Ammon's horn (tissue), 1 donor: ENCODE data around the gene TUB.
A peak's percentile ranks its signal among the peaks of the same experiment; 100 is the strongest.

Experiments
- DNase-seq: peaks from one replicate; pipeline ENCODE4 v3.0.0-alpha.2; 2016; ENCODE audit warnings: low spot score

The TUB gene

DNA sequence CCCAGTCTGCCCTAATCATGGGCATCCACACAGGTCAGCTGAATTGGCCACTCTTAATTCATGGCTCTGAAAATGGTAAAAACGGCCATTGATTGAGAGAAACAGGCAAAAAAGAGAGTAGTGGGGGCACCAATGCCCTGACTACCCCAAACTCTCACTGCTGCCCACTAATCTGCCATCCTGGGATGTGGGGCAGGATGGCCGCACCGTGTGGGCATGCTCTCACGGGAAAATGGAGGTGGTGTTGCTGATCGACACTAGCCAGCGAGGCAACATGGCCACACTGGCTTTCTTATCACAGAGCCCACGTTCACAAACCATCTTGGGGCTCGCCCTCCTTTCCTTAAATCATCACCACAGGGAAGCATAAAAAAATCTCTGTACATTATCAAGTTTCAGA lies 11.2 kb upstream of the TUB start:
- DNase-seq: no peak

DNA sequence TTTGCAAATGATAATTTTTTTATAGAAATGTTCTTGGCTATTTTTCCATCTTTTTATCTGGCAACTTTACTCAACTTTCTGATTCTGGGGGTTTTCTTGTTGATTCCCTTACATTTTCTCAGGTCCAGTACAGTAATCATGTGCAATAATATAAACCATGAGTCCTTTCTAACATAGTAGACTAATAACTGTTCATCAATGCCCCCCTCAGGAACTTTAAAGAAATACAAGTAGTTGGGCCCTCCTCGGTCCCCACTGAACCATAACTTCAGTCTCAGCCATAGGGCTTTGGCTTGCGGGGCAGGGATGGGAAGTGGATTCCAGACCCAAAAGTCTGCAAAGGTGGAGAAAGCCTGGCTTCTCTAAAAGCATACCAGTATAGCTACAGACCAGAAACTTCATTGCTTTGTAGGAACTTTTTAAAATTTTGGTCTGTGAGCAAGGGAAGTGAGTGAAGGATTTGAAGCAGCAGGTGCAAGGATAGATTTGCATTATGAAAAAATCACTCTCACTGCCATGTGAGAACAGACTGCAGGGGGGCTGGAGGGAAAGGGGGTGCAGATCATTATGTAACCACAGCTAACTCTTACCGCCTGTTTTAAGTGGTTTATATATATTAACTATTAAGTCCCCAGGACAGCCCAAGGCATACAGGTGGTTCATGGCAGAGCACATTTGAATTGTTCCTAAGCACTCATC lies 10.4 kb upstream of the TUB start:
- DNase-seq: peak; percentile 15

- DNase-seq: peak; percentile 26
Measured at GRCh38 chr11:8071616-8072581, 9.1 kb upstream of the TUB start.

GRCh38 chr11:8075119-8075726 lies 5.8 kb upstream of the TUB start:
- DNase-seq: no peak

DNA sequence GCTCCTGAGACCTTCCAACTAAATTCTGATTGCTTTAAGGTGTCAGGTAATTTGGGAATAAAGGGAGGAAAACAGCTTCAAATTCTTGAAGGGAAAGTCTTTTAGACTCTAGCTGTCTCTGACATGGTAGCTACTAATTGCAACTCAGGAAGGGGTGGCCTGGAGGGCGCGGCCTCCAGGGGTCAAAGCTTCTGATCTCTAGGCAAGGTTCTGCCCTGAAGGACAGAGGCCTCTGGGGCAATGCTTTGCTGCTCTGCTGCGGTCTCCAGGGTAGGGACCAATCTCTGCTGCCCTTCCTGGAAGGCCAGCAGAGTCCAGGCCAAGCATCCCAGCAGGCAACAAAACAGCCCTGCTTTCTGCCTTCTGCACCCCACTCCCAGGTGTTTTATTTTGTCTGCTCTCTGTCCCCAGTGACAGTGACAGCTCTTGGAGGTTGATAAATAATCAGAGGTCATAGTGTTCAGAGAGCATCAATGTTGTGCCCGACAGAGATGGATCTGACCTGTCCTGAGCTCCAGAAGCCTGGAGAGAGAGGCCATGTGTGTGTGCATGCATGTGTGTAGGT lies 1.8 kb upstream of the TUB start:
- DNase-seq: no peak

- DNase-seq: no peak
Measured at GRCh38 chr11:8080069-8080670, 841 bp upstream of the TUB start.

- DNase-seq: no peak
Measured at GRCh38 chr11:8081591-8082250, 710 bp downstream of the TUB start.

DNA sequence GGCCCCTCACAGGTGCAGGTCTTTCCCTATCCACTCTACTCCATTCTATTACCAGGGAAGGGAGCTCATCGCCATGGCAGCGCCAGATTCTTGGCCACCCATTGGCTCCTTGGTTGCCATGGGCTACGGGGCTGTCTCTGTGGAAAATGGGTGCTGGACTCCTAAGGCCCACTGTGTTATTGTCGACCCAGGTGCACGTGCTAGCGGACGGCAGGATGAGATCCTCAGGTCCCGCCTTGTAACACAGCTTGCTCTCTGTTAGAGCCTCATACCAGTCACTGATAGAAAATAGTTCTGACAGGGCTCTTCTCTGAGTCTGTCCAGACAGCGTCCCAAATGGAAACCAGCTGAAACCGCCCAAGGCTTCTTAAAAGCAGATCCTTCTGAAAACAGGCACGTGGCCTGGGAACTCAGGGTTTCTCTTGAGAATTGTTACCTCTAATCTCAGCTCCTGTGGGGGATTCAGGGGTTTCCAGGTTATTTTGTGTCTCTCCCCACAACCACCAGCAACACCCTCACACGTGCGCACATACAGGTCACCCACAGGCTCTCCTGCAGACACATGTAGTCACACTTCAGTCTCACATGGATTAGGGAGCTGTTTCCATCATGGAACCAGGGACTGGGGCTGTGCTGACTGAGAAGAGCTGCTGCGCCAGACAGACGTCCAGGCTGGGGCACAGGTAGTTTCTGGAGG lies 1.5 kb downstream of the TUB start:
- DNase-seq: no peak

GRCh38 chr11:8083088-8083395 lies 2.0 kb downstream of the TUB start:
- no peak for DNase-seq

DNA sequence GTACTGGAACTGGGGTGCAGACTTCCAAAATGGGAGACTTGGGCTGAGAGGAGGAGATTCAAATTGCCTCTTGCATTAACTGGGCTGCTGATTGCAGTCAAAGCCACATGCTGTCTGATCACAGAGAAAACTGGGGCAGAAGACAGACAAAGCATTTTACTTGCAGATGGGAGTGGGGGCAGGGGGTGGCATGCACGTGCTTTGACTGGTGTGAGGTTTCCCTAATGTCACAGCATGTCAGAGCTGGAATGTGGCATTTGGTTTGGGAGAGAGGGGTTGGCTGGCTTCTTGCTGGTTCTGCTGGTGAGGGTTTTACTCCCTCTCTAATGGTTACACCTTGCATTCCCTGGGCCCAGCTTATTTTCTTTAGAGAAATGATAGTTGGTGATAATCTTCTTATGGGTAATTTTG lies 2.9 kb downstream of the TUB start:
- no peak for DNase-seq

DNA sequence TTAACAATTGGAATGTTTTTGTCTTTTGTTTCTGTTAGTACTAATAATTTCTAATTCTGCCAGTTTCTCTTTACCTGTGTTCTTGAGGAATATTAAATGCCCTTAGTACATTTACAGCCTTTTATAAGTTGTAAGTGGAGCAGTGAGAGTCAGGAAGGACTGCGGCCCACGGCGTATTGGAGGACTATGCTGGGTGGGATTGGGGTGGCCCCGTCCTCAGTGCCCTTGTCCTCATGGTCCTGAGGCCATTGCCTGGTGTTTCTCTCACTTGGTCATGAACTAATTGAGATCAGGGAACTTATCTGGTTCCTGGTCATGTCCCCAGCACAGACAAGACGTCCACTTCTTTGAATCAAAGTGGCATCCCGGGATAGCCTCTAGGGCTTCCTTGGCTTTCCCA lies 3.3 kb downstream of the TUB start:
- DNase-seq: no peak

GRCh38 chr11:8085011-8085645 lies 4.1 kb downstream of the TUB start:
- no peak for DNase-seq

GRCh38 chr11:8086001-8086479 lies 5.0 kb downstream of the TUB start:
- DNase-seq: no peak

DNA sequence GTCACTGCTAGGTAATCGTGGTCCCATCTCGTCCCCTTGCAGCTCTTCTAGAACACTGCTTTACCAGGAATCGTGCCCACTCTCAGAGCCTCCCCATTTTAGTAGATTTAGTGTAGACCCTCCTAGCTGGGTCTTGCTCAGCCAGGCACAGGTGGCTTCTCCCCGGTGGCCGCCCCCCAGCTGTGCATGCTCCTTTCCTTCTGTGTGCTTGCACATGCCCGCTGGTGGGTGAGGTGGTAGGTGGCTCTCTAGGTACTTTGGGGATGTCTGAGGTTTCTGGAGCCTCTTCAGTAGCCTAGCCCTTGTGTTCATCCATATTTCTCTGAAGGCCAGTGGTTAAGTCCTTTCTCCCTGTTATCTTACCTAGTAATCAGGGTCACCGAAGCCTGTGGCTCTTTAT lies 5.6 kb downstream of the TUB start:
- no peak for DNase-seq

GRCh38 chr11:8087185-8087584 lies 6.2 kb downstream of the TUB start:
- DNase-seq: no peak

DNA sequence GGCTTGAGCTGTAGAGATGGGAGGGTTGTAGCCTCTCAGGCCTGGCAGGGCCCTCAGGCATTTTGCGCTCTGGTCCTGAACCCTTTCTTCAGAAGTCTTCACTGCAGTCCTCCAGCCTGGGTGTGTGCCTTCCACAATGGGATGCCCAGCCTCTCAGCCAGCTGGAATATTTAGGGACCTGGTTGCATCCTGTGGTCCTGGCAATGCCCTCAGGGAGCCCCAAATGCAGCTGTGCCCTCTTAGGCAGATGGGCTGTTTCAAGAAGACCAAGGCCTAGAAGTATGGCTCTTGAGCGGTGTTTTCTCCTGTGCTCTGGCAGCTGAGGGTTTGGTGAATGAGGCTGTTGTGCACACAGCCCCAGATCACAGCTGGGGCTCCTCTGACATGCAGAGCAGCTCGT lies 6.7 kb downstream of the TUB start:
- no peak for DNase-seq

DNA sequence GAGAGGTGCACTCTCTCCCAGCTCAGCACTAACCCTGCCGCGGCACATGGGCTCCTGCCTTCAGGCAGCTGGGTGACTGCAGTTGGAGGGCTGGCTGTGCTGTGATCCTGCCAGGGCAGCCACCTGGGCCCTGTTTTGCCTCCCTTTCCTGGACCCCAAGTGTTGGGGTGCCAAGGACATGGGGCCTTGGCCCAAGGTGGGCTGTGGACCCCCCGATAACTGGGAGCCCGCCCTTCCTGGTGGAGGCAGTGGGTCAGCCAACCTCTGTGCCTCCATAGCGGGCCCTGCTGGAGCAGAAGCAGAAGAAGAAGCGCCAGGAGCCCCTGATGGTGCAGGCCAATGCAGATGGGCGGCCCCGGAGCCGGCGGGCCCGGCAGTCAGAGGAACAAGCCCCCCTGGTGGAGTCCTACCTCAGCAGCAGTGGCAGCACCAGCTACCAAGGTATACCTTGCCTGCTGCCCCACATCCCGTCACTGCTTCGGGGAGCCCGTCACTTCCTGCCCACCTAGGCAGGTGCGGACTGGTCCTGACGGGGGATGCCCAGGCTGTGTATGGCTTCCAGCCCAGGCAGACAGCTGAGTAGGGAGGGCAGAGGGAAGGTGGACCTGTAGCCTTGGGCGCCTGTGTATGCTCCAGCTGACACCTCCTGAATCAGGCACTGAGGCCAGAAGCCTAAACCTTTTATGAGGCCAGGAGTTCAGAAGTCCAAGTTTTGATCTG lies 8.9 kb downstream of the TUB start:
- DNase-seq: no peak

DNA sequence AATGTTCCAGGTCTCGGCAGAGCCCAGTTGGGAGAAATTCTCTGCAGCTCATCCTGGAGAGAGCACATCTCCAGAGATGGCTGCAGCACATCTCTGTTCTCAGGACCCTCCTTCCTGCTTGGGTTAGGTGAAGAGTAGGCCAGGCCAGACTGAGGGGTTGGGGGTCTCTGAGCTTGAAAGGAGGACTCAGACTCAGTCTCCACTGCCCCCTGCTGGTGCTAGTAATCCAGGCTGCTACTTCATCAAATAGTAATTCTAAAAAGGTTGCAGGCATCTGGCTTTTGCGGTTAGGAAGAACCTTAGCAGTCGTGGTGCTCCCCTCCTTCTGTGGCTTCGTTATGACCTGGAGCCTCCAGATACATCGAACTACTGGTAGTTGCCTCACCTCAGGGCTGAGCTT lies 9.7 kb downstream of the TUB start:
- peak; percentile 59 for DNase-seq

DNA sequence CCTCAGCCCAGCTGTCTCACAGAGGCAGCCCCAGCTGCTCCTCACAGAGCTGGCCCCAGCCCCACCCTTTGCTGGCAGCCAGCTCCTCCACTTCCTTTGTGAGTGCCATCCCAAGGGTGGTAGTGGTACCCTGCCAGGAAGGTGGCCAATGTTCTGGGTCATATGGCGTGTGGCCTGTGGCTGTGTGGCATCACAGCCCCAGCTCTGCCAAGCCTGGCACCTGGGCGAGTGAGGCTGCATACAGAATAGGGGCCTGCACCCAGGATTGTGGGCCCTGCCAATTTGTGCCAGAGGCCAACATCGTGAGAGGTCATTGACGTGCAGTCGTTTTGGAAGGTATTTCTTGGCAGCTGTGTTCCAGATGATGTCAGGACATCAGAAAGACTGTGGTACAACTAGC lies 10.7 kb downstream of the TUB start:
- DNase-seq: no peak
